HG03439 (cell line): ENCODE data around the gene GABRG2.
"Not testable (repeated sequence)": the region's sequence is repeated elsewhere in the genome, so short reads cannot be mapped to it uniquely, and the experiment has no call there.

Experiments used
- ATAC-seq: cut with Tn5 transposase; IDR thresholded peaks from one replicate; pipeline ENCODE4 v1.9.1; 2021; ENCODE audit warnings: mild to moderate bottlenecking, moderate library complexity; ENCODE audit not compliant: unreplicated experiment

GABRG2 gene

GRCh38 chr5:162067655-162068411 lies at the start of gene GABRG2:
Gene GABRG2 (plus strand): TSS chr5:162067773. CDS start chr5:162068000, 227 bp downstream.
- ATAC-seq, result no peak

- ATAC-seq, result no peak
Observed at GRCh38 chr5:162025312-162025711, 42.3 kb upstream of the GABRG2 start.

GRCh38 chr5:162026803-162027202 lies 40.8 kb upstream of the GABRG2 start:
- no peak for ATAC-seq

- no peak for ATAC-seq
Observed at GRCh38 chr5:162037431-162037830, 30.1 kb upstream of the GABRG2 start.

- ATAC-seq, result no peak
Observed at GRCh38 chr5:162047279-162047678, 20.3 kb upstream of the GABRG2 start.

- no peak for ATAC-seq
Observed at GRCh38 chr5:162052676-162053075, 14.9 kb upstream of the GABRG2 start.

- not testable (repeated sequence) for ATAC-seq
Observed at GRCh38 chr5:162055095-162055494, 12.5 kb upstream of the GABRG2 start.

- ATAC-seq, result no peak
Observed at GRCh38 chr5:162067162-162067561, 411 bp upstream of the GABRG2 start.

- no peak for ATAC-seq
Observed at GRCh38 chr5:162068412-162068811, 839 bp downstream of the GABRG2 start.

- ATAC-seq, result no peak
Observed at GRCh38 chr5:162068936-162069335, 1.4 kb downstream of the GABRG2 start.

GRCh38 chr5:162078805-162079204 lies 11.2 kb downstream of the GABRG2 start:
- ATAC-seq, result no peak

GRCh38 chr5:162091336-162091735 lies 23.8 kb downstream of the GABRG2 start:
- no peak for ATAC-seq

- no peak for ATAC-seq
Observed at GRCh38 chr5:162096448-162096847, 28.9 kb downstream of the GABRG2 start.

- ATAC-seq, result no peak
Observed at GRCh38 chr5:162107591-162107990, 40.0 kb downstream of the GABRG2 start.

GRCh38 chr5:162119801-162120200 lies 52.2 kb downstream of the GABRG2 start:
- ATAC-seq, result no peak

- no peak for ATAC-seq
Observed at GRCh38 chr5:162128117-162128516, 60.5 kb downstream of the GABRG2 start.

- ATAC-seq, result no peak
Observed at GRCh38 chr5:162132348-162132747, 64.8 kb downstream of the GABRG2 start.

- no peak for ATAC-seq
Observed at GRCh38 chr5:162139190-162139589, 71.6 kb downstream of the GABRG2 start.

GRCh38 chr5:162154242-162154641 lies 86.7 kb downstream of the GABRG2 start:
- no peak for ATAC-seq

GRCh38 chr5:162160401-162160800 lies 92.8 kb downstream of the GABRG2 start:
- no peak for ATAC-seq

GRCh38 chr5:162163663-162164062 lies 96.1 kb downstream of the GABRG2 start:
- no peak for ATAC-seq

- ATAC-seq, result no peak
Observed at GRCh38 chr5:162174358-162174974, 106.9 kb downstream of the GABRG2 start.
